ENCODE data around the gene CMSS1.
"Not testable (repeated sequence)": the region's sequence is repeated elsewhere in the genome, so short reads cannot be mapped to it uniquely, and the experiment has no call there.

The CMSS1 gene

GRCh38 chr3:100089812-100090668, 272.4 kb downstream of the CMSS1 start:
- TF ChIP-seq CTCF (IDR thresholded peaks at IDR 0.05; ENCODE audit: control extremely low read depth, extremely low read depth, low read depth, missing control alignments), result no peak
- DNase-seq (ENCODE audit: extremely low spot score), result peak; percentile 35
- ChIA-PET CTCF (interaction anchor here (0.8 to 6.0 kb wide), 13 partner anchors 8 to 256 kb away, joined by 3 to 49 read pairs (median 5); no protein-coding TSS in a partner anchor), POLR2A (no interaction called here)

DNA sequence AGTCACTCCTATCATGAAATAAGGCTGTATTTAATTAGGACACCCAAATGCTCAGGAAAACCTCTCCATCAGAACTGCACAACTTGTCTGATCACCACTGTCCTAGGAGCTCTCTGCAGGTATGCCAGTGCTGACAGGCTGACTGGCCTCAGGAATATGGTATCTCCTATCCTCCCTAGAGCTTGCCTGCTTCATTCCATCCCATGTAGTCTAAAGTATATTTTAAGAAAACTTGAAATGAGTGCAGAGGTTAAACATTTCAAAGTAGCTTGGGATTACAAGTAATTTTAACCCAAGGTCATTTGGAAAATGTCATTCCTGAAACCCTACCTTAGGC, 273.0 kb downstream of the CMSS1 start:
- DNase-seq (ENCODE audit: extremely low spot score), result no peak
- POLR2A ChIA-PET, result interaction anchor here (0.6 kb wide), 1 partner anchor 170 kb away, joined by 3 read pairs; the partner anchor contains the start of gene TBC1D23
- no peak for TF ChIP-seq CTCF (IDR thresholded peaks at IDR 0.05; ENCODE audit: control extremely low read depth, extremely low read depth, low read depth, missing control alignments)
- CTCF ChIA-PET, result interaction anchor here (0.8 to 6.0 kb wide), 10 partner anchors 9 to 247 kb away, joined by 3 to 49 read pairs (median 6); no protein-coding TSS in a partner anchor

GRCh38 chr3:100093831-100094230, 276.2 kb downstream of the CMSS1 start:
- CTCF ChIA-PET, result interaction anchor here (0.9 to 1.5 kb wide), 2 partner anchors 10 to 25 kb away, joined by 3 to 5 read pairs; no protein-coding TSS in a partner anchor
- no peak for TF ChIP-seq CTCF (IDR thresholded peaks at IDR 0.05; ENCODE audit: control extremely low read depth, extremely low read depth, low read depth, missing control alignments)
- DNase-seq (ENCODE audit: extremely low spot score), result no peak
- POLR2A ChIA-PET, result no interaction called here

GRCh38 chr3:100096286-100096685, 278.6 kb downstream of the CMSS1 start:
- DNase-seq (ENCODE audit: extremely low spot score); POLR2A ChIA-PET: not testable (repeated sequence)
- CTCF ChIA-PET, result interaction anchor here (1.0 to 2.1 kb wide), 2 partner anchors 8 to 11 kb away, joined by 3 to 8 read pairs; no protein-coding TSS in a partner anchor

DNA sequence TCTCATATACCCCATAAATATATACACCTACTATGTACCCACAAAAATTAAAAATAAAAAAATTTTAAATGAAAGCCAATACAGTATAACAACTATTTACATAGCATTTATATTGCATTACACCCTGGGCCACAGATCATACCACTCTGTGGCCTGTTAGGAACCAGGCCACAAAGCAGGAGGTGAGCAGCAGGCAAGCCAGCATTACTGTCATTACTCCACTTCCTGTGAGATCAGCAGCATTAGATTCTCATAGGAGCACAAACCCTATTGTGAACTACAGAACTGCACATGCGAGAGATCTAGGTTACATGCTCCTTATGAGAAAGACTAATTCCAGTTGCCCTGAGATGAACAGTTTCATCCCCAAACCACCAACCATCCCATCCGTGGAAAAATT, 279.2 kb downstream of the CMSS1 start:
- TF ChIP-seq CTCF (IDR thresholded peaks at IDR 0.05; ENCODE audit: control extremely low read depth, extremely low read depth, low read depth, missing control alignments), result no peak
- no peak for DNase-seq (ENCODE audit: extremely low spot score)
- CTCF ChIA-PET, result no interaction called here
- POLR2A ChIA-PET, result no interaction called here

DNA sequence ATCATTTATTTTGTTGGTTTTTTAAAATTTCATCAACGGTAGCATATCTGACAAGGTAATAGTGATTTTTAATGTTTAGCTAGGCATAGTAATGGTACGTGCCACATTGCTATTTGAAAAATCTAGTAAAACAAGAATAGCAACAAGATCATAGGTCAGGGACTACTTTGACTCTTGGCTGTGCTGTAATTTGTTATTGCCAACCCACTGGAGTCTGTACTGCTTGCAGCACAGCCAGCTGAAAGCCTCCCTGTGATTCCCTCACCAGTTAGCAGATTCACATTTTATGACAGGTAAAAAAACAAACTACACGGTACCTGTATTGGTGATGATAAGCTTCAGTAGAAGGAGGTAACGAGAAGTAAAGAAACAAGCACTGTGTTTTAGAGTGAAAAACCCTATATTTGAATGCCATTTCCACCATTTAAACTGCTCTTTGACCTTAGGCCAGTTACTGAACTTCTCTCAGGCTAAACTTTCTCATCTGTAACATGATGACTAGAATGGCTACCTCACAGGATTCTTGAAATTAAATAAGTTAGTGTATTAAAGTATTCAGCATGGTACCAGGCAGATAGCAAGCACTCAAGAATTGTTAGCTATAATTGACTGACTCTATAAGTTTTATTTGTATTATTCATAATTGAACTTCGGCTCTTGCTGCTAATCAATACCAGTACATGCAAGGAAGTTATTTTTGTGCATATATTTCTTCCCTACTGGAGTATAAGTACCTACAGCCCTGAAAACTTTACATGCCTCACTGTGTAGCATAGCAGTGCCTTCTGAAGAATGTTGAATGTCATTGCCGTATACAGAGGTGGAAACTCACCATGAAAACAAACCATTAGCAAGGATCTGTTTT, 280.5 kb downstream of the CMSS1 start:
- no peak for TF ChIP-seq CTCF (IDR thresholded peaks at IDR 0.05; ENCODE audit: control extremely low read depth, extremely low read depth, low read depth, missing control alignments)
- CTCF ChIA-PET, result interaction anchor here (0.7 to 1.8 kb wide), 5 partner anchors 9 to 29 kb away, joined by 3 to 7 read pairs (median 3); no protein-coding TSS in a partner anchor
- no peak for DNase-seq (ENCODE audit: extremely low spot score)
- POLR2A ChIA-PET, result interaction anchor here (0.7 kb wide), 1 partner anchor 22 kb away, joined by 3 read pairs; no protein-coding TSS in a partner anchor
